HepG2 (cell line): ENCODE results near the gene CSTF3. TPM values are rescaled to one million over a fixed set of nuclear protein-coding genes. Genes with fewer than 3 reads are reported as not detected.

Experiments
- ELF1 ChIP-seq: sonication (generic); formaldehyde crosslinking; IDR thresholded peaks from 2 replicates; pipeline ENCODE4 v1.4.0; 2020; ENCODE audit warnings: missing genetic modification reagents
- ETV5 ChIP-seq: IDR thresholded peaks from 2 replicates; pipeline ENCODE4 v1.6.1; 2018; ENCODE audit warnings: missing biosample characterization, missing genetic modification reagents, inconsistent platforms, borderline replicate concordance
- GFI1 ChIP-seq: sonication (generic); formaldehyde crosslinking; IDR thresholded peaks from 2 replicates; pipeline ENCODE4 v1.5.0; 2020; ENCODE audit warnings: missing genetic modification reagents, mild to moderate bottlenecking, borderline replicate concordance
- GLI4 ChIP-seq: sonication (generic); formaldehyde crosslinking; IDR thresholded peaks from 2 replicates; pipeline ENCODE4 v1.5.1; 2020; ENCODE audit warnings: missing genetic modification reagents, mild to moderate bottlenecking, moderate library complexity, borderline replicate concordance
- HCFC1 ChIP-seq: fragments of 150-350 bp; IDR thresholded peaks from 2 replicates; pipeline ENCODE4 v1.6.1; 2014; ENCODE audit warnings: low read depth, low read length
- MAFK ChIP-seq, 2 experiments: IDR thresholded peaks in 1 of 2; conservative IDR thresholded peaks in 1 of 2; 2 replicates each; pipeline ENCODE4 v1.6.1; 2011; ENCODE audit warnings: improper control_type of control experiment in 2 of 2, low read length in 2 of 2
- NFKB2 ChIP-seq: sonication (generic); formaldehyde crosslinking; IDR thresholded peaks from 2 replicates; pipeline ENCODE4 v1.4.0; 2020; ENCODE audit warnings: missing genetic modification reagents, borderline replicate concordance
- YEATS2 ChIP-seq: sonication (generic); formaldehyde crosslinking; IDR thresholded peaks from 2 replicates; pipeline ENCODE4 v1.4.0; 2020; ENCODE audit warnings: missing genetic modification reagents, borderline replicate concordance
- ZNF30 ChIP-seq: sonication (generic); formaldehyde crosslinking; IDR thresholded peaks from 2 replicates; pipeline ENCODE4 v1.5.0; 2020; ENCODE audit warnings: mild to moderate bottlenecking, missing genetic modification reagents
- ZNF333 ChIP-seq: sonication (generic); formaldehyde crosslinking; IDR thresholded peaks from 2 replicates; pipeline ENCODE4 v1.4.0; 2020; ENCODE audit warnings: mild to moderate bottlenecking, missing genetic modification reagents, borderline replicate concordance
- ZNF615 ChIP-seq: sonication (generic); formaldehyde crosslinking; IDR thresholded peaks from 2 replicates; pipeline ENCODE4 v1.5.0; 2020; ENCODE audit warnings: mild to moderate bottlenecking, missing genetic modification reagents, borderline replicate concordance
- polyA plus RNA-seq, 8 experiments: library from polyadenylated mRNA; depleted of rRNA in 3 of 8; stranded (reverse) in 7 of 8; unstranded in 1 of 8; fragments of >200 nt; fragmentation: Illumina TruSeq in 4 of 8; extraction: Trizol in 4 of 8; gene quantifications; 2 replicates each; pipeline versions ENCODE4 v1.2.1 to v1.2.3, GENCODE V29; 2011 to 2016; ENCODE audit warnings: low read depth in 4 of 8, missing spikeins in 1 of 8, mixed read lengths in 1 of 8; ENCODE audit not compliant: insufficient read depth in 1 of 8
- total RNA-seq, 5 experiments: library from RNA; depleted of rRNA; stranded (reverse); fragments of >200 nt; fragmentation: Illumina TruSeq; extraction: Trizol; gene quantifications; 2 replicates each; pipeline ENCODE4 v1.2.3, GENCODE V29; 2016; ENCODE audit warnings: low read depth in 1 of 5
- TF ChIP-seq, protein P1 (sequence below): sonication (generic); IDR thresholded peaks from 2 replicates; pipeline ENCODE4 v1.6.1; 2016; ENCODE audit warnings: low read depth, borderline replicate concordance
- TF ChIP-seq, protein P2 (sequence below): sonication (generic); formaldehyde crosslinking; IDR thresholded peaks from 2 replicates; pipeline ENCODE4 v1.4.0; 2020; ENCODE audit warnings: mild to moderate bottlenecking, missing genetic modification reagents
- TF ChIP-seq, protein P3 (sequence below): sonication (generic); formaldehyde crosslinking; IDR thresholded peaks from 2 replicates; pipeline ENCODE4 v1.8.0; 2022; ENCODE audit warnings: mild to moderate bottlenecking, missing genetic modification reagents, borderline replicate concordance
- TF ChIP-seq, protein P4 (sequence below): sonication (generic); formaldehyde crosslinking; conservative IDR thresholded peaks from 2 replicates; pipeline ENCODE4 v1.5.0; 2020; ENCODE audit warnings: missing genetic modification reagents

The CSTF3 gene
- total and polyA plus RNA-seq, 2 of the 13 experiments (the other 11 are each of a cell fraction or from before 2014, with no cell fraction given), result 21.5 to 43.6 TPM

DNA sequence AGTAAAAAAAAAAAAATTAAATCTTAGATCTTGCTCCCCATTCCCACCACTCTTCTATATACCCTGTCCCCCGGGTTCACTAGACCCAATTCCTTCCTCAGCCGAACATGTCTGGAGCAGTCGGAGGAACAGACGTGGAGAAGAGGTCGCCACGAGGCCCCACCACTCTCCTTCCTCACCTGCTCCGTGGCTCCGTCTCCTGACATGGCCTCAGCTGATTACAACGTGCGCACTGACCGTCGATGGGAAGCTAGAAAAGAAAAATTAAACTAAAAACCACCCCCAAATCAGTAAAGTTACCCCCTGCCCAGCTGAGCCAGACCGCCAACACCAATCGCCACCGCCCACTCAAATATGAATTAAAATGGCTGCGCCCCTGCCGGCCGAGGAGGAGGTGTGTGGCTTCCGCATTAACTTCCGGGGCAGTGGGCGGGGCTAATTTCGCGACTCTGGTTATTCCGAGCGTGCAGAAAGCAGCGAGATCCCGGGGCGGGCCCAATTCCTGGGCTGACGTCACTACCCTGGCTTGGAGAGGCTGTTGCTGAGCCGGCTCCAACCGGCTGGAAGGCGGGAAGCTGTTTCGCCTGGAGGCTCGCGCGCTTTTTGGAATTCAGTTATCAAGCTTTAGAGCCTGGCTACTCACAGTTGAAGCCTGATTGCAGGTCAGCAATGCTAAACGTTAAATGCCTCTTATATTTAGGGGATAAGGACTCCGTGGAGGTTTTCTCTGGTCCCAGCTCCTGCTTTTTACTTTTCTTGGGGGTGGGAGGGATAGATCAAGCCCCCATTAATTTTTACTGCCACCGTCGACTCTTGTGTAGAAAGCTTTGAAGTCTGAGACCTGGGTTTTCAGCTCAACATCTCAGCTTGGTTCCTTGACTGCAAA, at the start of gene CSTF3 (continued):
- TF ChIP-seq MAFK (conservative IDR thresholded peaks at IDR 0.05 in 1 of 2, IDR thresholded peaks at IDR 0.05 in 1 of 2; ENCODE audit: low read length in 2 of 2) (0 out of 4 replicates have a peak, but pooled peaks of 1 of the 2 experiments have one; percentile 1), ELF1 (CRISPR knock-in tag) (peak; percentile 79), ZNF333 (CRISPR knock-in tag) (no peak), GFI1 (CRISPR knock-in tag) (0 out of 2 replicates have a peak, but pooled peaks have one; percentile 34), ZNF615 (CRISPR knock-in tag) (0 out of 2 replicates have a peak, but pooled peaks have one; percentile 41), GLI4 (CRISPR knock-in tag) (no peak), ETV5 (CRISPR knock-in tag) (peak; percentile 50), YEATS2 (CRISPR knock-in tag) (peak; percentile 70; the same call in 1 of the 2 replicates), ZNF30 (CRISPR knock-in tag) (peak; percentile 65; the same call in 1 of the 2 replicates), NFKB2 (CRISPR knock-in tag) (peak; percentile 57; the same call in 1 of the 2 replicates), HCFC1 (peak; percentile 64; the same call in 1 of the 2 replicates)
- TF ChIP-seq, protein P1, sequence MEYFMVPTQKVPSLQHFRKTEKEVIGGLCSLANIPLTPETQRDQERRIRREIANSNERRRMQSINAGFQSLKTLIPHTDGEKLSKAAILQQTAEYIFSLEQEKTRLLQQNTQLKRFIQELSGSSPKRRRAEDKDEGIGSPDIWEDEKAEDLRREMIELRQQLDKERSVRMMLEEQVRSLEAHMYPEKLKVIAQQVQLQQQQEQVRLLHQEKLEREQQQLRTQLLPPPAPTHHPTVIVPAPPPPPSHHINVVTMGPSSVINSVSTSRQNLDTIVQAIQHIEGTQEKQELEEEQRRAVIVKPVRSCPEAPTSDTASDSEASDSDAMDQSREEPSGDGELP, result peak; percentile 63; the same call in 1 of the 2 replicates
- TF ChIP-seq, protein P2, sequence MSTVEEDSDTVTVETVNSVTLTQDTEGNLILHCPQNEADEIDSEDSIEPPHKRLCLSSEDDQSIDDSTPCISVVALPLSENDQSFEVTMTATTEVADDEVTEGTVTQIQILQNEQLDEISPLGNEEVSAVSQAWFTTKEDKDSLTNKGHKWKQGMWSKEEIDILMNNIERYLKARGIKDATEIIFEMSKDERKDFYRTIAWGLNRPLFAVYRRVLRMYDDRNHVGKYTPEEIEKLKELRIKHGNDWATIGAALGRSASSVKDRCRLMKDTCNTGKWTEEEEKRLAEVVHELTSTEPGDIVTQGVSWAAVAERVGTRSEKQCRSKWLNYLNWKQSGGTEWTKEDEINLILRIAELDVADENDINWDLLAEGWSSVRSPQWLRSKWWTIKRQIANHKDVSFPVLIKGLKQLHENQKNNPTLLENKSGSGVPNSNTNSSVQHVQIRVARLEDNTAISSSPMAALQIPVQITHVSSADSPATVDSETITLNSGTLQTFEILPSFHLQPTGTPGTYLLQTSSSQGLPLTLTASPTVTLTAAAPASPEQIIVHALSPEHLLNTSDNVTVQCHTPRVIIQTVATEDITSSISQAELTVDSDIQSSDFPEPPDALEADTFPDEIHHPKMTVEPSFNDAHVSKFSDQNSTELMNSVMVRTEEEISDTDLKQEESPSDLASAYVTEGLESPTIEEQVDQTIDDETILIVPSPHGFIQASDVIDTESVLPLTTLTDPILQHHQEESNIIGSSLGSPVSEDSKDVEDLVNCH, result no peak
- TF ChIP-seq, protein P3, sequence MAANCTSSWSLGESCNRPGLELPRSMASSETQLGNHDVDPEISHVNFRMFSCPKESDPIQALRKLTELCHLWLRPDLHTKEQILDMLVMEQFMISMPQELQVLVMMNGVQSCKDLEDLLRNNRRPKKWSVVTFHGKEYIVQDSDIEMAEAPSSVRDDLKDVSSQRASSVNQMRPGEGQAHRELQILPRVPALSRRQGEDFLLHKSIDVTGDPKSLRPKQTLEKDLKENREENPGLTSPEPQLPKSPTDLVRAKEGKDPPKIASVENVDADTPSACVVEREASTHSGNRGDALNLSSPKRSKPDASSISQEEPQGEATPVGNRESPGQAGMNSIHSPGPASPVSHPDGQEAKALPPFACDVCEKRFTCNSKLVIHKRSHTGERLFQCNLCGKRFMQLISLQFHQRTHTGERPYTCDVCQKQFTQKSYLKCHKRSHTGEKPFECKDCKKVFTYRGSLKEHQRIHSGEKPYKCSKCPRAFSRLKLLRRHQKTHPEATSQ (CRISPR knock-in tag), result peak; percentile 51; the same call in 1 of the 2 replicates
- TF ChIP-seq, protein P4, sequence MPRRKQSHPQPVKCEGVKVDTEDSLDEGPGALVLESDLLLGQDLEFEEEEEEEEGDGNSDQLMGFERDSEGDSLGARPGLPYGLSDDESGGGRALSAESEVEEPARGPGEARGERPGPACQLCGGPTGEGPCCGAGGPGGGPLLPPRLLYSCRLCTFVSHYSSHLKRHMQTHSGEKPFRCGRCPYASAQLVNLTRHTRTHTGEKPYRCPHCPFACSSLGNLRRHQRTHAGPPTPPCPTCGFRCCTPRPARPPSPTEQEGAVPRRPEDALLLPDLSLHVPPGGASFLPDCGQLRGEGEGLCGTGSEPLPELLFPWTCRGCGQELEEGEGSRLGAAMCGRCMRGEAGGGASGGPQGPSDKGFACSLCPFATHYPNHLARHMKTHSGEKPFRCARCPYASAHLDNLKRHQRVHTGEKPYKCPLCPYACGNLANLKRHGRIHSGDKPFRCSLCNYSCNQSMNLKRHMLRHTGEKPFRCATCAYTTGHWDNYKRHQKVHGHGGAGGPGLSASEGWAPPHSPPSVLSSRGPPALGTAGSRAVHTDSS, result no peak
